AG09309 (cell line): Measurements from ENCODE around the gene KCTD12.
A peak's percentile ranks its signal among the peaks of the same experiment; 100 is the strongest.

ENCODE experiments used
- DNase-seq: peaks from one replicate; pipeline ENCODE4 v3.0.0-alpha.2; 2010; ENCODE audit warnings: low read depth
- H3K4me3 ChIP-seq: 2 replicates; pipeline ENCODE4 v1.5.1; 2011; ENCODE audit warnings: mild to moderate bottlenecking, low read depth, low read length, moderate library complexity; ENCODE audit not compliant: control insufficient read depth
- CTCF ChIP-seq: IDR thresholded peaks from 2 replicates; pipeline ENCODE4 v1.5.1; 2011; ENCODE audit warnings: mild to moderate bottlenecking, low read depth, low read length, inconsistent platforms; ENCODE audit not compliant: insufficient read depth, control insufficient read depth; ENCODE audit errors: missing control alignments

Gene KCTD12

GRCh38 chr13:76888421-76888820 is 2.2 kb upstream of the KCTD12 start:
- DNase-seq = no peak
- no peak overlapping the region for H3K4me3 ChIP-seq
- TF ChIP-seq CTCF = no peak

DNA sequence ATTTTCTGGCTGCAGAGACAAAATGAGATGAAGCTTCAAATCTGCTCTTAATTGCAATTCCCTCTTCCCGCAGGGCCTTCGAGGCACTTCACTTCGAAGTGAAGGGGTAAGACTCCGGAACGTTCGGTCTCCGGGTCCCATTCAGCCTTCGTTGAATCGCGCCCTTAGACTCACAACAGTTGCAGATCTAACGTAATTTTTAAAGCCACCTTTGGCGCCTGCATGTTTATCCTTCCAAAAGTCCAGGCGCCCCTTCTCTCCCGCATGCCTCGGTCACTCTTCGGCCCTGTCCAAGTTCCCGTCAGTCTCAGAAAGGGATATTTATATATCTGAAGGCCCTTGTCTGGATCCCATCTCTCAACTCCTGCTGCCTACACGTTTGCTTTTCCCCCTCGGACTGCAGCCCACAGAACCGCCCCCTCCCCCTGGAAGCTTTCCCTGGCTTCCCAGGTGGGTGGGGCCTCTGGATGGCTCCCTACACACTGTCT is 915 bp upstream of the KCTD12 start:
- no peak for TF ChIP-seq CTCF
- DNase-seq = no peak
- H3K4me3 ChIP-seq = peak overlapping the region; percentile 64

DNA sequence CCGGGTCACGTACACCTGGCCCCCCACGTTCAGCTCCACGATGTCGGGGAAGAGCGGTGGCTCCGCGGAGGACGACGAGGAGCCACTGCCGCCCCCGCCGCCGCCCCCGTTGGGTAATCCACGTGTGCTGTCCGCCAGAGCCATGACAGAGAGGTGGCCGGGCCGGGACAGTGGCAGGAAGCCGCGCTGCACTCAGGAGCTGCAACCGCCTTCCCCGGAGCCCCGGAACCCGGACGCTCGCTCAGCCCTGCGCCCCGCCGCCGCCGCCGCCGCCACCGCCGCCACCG is 257 bp downstream of the KCTD12 start:
- DNase-seq = no peak
- H3K4me3 ChIP-seq = peak overlapping the region; percentile 64
- no peak for TF ChIP-seq CTCF

DNA sequence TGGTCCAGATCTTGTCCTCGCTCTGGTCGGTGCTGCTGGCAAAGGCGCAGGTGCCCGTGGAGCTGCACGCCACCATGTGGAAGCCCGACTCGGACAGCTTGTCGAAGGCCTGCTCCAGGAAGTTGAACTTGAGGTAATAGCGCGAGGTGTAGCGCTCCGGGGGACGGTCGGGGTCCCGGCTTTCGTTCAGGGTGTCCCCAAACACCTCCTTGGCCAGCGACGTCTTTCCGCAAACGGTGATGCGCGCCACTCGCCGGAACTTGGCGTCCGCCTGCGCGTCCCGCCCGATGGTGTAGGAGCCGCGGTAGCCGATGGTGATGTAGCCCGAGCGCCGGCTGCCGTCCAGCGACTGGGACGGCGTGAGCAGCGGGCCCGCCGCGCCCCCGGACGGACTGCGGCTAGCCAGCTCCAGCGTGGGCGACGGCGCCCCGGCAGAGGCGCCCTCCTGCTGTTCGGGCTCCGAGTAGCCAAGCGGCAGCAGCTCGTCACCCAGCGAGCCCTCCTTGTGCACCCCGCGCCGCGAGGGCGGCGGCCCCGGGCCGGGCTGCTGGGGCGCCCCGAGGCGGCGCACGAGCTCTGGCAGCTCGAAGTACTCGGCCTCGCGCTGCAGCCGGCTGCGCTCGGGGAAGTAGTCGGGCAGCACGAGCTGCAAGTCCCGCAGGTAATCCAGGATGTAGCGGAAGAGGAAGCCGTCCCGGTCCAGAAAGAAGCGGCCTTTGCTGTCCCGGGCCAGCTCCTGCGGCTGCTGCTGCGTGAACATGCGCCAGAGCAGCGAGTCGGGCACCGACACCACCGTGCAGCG is 801 bp downstream of the KCTD12 start:
- TF ChIP-seq CTCF = peak; percentile 44
- H3K4me3 ChIP-seq = peak overlapping the region; percentile 64
- DNase-seq = no peak

DNA sequence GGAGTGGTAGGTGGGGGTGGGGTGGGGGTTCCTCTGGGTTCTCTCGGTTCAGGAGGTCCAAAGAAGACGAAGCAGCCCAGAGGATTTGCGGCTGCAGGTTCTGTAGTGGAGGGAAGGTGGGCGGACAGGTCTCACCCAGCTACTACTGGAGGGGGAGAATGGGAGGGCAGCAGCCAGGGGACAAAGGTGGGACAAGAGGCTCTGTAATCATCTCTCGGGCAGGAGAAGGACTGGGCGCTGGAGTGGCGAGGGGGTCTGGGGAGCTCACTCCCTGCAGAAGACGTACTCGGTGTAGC is 1.4 kb downstream of the KCTD12 start:
- TF ChIP-seq CTCF = no peak
- H3K4me3 ChIP-seq = peak overlapping the region; percentile 64
- no peak for DNase-seq

DNA sequence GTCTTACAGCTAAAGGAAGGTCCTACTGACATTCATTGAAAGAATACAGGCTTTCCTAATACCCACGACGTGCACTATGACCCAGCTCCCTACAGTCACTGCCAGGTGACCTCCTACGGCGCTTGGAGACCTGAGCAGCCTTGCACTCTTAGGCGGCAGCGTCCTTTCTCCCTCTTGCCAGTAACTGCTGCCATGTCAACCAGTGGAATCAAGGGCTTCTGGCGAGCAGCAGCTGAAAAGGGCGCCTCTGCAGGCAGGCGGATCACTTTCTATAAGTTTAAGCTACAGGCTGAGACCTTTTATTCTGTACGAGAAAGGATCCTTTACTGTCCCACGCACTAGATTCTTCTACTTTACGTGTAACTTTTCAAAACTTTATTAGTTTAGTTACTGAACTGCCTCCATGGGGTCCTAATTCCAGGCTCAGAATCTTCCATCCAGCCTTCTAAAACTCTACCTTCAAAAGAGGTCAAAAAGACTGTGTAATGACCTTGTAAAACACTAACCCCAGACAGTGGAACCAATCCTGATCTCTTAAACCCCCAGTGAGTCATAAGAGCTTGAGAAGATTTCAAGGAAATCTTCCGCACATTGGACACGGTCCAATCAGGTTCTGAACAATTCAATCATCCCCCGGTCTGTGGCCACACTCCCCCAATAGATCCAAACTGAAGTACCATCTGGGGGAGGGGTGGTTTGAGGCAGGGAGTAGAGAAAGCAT is 1.9 kb downstream of the KCTD12 start:
- peak overlapping the region; percentile 64 for H3K4me3 ChIP-seq
- no peak for DNase-seq

More for the DNA sequence above, 1.9 kb downstream of the KCTD12 start:
- TF ChIP-seq CTCF = peak; percentile 31
